Measurements from ENCODE around the gene AP3M1.
"Not testable (repeated sequence)": the region's sequence is repeated elsewhere in the genome, so short reads cannot be mapped to it uniquely, and the experiment has no call there.

Gene AP3M1

DNA sequence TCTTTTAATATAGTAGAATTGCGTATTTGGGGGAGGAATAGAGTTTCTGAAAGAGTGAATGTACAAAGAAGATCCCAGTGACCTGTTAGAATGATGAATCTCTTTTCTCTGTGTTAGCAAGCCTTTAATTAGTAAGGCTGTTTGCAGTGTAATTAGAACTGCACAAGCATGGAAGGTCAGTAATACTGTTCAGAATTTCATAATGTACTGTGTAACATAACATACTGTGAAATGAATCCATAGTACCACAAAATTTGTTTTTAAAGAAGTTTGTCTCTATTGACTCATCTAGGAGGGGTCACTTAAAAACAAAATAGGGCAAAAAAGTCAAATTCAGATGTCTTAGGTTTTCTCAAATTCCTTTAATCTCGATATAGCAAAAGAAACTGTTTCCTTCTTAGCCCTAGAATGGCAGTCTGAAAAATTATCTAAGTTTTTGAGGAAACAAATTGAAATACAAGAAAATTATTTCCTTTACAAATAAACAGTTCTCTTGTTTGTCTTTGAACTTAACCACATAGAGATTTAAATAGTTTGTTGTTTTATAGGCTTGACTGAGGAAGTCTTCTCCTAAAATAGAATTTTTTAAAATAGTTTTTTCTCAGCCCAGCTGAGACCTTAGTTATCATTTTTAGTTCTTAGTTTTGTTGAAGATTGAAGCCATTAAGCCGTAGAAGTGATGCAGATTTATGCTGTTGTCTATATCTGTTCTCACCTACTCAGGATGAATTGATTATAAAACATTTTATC, 12.9 kb upstream of the AP3M1 start:
- FAIRE-seq, result no peak

DNA sequence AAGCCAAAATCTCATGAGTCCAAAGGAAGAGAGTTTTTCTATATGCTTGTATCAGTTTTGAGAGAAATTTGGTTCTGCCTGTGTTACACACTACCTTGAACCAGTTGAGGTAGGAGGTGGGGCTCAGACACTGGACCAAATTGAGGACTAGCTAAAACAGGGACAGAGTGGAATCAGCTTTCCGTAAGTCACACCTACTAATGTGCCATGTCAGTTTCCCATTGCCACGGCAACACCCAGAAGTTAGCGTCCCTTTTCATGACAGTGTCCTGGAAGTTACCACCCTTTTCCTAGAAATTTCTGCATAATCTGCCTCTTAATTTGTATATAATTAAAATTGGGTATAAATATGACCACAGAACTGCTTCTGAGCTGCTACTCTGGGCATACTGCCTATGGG, 9.4 kb upstream of the AP3M1 start:
- FAIRE-seq, result no peak

DNA sequence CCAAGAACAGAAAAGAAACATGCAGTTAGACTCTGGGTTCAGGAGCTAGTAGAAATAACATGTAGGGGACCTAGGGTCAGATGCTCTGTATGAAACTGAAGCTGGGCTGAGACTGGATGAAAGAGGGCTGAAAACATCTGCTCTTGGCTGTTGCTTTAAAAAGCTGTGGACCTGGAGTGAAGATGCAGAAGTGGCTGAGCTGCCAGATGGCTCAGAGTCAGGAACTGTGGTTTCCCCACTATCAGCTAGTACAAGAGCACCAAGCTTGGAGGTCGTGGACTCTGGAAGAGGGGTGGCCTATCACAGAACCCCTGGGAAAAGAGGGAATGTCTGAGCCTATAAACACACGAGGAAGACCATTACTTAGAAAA, 6.3 kb upstream of the AP3M1 start:
- no peak for FAIRE-seq

DNA sequence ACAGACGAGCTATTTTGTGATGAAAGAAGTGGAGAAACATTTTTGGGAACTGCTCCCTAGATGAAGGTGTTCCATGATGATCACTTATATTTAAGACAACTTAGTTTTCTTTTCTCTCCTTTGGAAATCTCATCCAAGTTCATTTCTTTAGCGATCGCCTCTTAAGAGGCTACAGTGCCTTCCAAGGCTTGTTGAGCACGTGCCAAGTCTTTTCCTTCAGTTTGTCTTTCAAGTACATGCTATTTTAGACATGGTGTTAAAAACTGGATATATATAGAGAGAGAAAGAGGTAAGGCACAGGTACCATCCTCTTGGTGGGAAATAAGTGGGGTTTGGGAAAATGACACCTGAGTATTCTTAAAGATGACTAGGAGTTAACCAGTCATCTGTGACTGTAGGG, 3.0 kb upstream of the AP3M1 start:
- no peak for FAIRE-seq

DNA sequence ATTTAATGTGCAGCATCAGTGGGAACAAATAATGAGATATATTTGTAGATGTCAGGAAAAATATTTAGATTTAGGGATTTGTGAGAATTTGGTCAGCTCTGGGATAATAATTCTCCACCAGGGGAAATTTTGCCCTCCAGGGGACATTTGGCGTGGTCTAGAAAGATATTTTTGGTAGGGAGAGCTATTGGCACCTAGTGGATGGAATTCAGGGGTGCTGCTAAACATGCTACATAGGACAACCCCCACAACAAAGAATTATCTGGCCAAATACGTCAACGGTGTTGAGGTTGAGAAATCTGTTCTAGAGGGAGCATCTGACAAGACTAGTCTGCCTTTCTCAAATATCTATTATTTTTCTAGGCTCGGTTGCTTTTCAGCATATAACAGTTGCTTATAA, 2.5 kb upstream of the AP3M1 start:
- FAIRE-seq, result no peak

DNA sequence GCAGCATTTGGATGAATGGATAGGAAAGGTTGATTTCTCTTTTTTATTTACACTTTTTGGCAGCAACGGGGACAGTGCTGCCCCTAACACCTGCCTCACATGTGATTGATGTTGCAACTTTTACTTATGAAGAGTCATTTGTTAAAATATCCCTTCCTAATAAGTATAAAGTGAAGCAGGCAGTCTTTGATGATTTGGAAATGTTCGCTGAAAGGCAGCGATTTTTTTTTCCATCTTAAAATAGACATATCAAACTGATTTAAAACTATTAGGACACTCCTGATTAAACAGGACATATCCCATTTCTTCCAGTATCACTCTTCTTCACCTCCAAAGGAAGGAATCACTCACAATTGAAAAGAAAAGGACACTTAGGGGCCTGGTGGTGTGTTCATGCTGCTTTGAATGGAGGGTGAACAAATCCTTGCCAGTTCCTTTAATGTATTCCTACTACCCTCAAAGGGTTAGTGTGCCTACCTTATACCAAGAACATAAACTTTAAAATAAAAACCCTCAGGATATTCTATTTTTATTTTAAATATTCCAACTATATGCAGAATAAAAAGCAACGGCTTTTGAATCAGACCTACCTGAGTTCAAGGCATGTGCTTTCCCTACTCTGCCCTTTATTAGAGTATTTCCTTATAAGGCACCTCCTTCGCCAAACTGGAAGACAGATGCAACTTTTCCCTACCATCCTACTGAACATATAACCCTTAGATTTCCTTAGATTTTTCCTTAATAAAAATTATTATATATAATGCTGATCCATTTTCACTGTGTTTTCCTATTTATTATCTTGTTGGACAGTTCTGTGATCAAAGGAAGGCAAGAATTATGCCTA, 1.5 kb upstream of the AP3M1 start:
- no peak for FAIRE-seq

DNA sequence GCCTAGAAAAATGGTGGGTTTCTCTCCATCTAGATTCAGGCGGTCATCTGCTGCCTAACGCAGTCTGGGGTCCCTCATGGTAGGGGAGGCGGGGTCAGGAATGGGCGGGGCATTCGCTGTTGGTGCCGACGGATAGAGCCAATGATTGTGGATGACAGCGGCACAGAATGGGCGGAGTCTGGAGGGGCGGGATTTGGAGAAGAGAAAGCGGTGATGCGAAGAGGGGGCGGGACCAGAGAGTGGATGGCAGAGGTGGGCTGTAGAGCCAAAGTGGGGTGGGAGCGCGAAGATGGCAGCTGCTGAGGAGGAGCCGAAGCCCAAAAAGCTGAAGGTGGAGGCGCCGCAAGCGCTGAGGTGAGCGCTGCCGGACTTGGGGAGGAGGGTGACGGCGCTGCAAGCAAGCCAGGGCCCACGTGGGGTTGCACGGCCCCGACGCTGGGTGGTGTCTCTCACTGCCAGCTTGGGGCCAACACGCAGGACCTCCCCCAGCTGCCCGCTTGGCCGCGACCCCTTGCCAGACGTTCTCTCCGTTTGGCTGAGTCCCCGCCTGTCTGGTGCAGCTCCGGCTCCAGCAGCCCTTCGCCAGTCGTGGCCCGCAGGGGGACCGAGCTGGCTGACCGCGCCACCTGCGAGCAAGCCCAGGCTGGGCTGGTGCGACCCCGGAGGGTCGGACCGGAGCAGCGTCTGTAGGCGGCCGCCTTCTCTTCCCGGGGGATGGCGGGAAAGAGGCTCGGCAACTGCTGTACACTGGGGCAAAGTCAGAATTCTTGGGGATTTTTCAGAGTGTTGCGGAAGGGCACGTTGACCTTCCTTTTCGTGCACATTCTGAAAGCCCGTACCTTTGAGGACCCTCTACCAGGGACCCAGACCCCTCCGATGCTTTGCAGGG, 606 bp upstream of the AP3M1 start, which contains the start of gene ADK:
TSS of gene ADK (plus strand) at position 232 of the 889 bp plus-strand sequence. CDS start at position 290, 58 bp downstream.
- peak; percentile 83 for FAIRE-seq

DNA sequence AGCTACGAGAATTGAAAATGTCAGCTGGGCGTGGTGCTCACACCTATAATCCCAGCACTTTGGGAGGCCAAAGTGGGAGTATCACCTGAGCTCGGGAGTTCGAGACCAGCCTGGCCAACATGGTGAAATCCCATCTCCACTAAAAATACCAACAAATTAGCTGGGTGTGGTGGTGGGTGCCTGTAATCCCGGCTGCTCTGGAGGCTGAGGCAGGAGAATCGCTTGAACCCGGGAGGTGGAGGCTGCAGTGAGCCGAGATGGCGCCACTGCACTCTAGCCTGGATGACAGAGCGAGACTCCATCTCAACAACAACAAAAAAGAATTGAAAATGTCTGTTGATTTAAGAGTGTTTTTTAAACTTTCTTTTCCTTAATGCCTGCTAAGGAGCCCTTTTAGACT, 3.6 kb downstream of the AP3M1 start:
- not testable (repeated sequence) for FAIRE-seq

DNA sequence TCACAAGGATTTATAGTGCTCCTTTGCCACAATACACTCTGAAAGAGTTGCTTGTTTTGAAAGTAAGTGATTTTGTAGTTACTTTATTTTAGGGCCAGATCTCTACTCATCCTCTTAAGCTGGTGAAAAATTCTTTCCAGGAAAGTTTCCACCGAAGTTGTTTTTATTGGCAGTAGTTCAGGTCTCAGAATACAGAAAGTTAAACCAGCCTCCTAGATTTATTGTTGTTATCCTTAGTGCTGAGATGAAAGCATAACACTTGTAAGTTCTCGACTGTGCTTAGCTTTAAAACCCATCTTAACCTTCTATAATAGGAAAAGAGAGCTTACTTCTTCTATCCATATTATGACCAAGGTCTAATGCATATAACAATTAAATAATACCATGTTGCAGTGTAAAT, 5.5 kb downstream of the AP3M1 start:
- FAIRE-seq, result no peak

DNA sequence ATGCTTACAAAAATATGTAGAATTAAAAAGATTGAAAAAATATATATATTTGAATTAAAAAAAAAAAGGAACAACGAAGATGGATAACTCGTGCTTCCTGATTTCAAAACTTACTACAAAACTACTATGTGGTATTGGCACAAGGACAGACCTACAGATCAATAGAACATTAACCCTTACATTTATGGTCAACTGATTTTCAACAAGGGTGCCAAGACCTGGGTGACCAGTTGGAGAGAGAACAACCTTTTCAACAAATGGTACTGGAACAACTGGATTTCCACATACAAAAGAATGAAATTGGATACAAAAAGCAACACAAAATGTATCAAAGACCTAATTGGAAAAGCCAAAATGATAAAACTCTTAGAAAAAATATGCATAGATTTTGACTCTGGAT, 10.1 kb downstream of the AP3M1 start:
- no peak for FAIRE-seq

DNA sequence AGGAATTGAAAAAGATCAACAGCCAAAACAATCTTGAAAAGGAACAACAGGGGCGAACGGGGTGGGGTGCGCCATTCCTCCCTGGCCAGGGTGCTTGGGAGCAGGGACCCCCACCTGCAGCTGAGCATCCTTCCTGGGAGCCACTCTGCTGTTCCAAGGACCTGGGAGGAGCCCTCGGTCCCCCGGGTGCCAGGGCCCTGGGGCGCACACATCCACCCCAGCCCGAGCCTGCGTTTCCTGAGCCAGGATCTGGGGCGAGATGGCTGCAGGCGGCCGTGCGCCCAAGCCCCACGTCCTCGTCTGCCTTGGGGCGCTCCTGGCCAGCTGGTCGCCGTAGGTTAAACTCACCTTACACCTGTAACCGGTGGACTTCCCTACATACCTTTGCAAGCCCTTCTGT, 10.6 kb downstream of the AP3M1 start:
- no peak for FAIRE-seq

DNA sequence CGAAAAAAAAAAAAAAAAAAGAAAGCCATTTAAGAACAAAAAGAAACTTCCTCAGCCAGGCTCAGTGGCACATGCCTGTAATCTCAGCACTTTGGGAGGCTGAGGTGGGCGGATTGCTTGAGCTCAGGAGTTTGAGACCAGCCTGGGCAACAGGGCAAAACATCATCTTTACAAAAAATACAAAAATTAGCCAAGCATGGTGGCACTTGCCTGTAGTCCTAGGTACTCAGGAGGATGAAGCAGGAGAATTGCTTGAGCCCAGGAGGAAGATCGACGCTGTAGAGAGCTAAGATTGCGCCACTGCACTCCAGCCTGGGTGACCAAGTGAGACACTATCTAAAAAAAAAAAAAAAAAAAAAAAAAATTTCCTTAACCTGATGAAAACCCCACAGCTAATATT, 12.0 kb downstream of the AP3M1 start:
- FAIRE-seq, result not testable (repeated sequence)

DNA sequence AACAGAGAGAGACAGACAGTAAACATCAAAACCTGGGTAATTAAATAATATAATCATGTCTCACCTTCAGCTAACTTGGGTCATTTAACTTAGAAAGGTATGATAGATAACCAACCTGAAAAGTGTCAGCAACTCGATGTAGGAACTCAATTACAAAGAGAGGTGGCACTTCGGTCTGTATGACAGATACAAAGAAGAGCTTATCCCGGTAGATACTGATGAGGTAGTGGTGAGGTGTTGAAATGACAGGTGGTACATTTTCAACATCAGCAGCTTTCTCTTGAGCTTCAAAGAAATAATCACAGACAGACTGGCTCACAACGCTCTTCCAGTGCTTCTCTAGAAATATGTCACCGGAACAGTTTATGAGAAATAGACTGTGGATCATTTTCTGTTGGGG, 12.6 kb downstream of the AP3M1 start:
- FAIRE-seq, result no peak

DNA sequence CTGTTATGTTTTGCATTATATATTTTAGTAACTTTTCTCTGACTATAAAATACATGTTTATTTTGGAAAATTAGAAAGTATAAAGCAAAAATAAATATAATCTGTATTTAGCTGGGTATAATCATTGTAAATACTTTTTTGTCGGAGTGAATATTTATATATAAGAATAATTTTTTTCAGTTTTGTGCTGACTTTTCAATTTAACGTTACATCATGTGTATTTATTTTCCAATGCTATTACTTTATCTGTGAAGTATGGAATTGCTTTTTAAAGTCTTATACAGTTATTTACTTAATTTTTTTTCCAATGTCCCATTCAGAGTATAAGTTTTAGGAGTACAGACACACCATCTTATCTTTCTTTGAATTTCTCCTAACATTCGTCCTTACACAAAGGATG, 15.2 kb downstream of the AP3M1 start:
- no peak for FAIRE-seq

DNA sequence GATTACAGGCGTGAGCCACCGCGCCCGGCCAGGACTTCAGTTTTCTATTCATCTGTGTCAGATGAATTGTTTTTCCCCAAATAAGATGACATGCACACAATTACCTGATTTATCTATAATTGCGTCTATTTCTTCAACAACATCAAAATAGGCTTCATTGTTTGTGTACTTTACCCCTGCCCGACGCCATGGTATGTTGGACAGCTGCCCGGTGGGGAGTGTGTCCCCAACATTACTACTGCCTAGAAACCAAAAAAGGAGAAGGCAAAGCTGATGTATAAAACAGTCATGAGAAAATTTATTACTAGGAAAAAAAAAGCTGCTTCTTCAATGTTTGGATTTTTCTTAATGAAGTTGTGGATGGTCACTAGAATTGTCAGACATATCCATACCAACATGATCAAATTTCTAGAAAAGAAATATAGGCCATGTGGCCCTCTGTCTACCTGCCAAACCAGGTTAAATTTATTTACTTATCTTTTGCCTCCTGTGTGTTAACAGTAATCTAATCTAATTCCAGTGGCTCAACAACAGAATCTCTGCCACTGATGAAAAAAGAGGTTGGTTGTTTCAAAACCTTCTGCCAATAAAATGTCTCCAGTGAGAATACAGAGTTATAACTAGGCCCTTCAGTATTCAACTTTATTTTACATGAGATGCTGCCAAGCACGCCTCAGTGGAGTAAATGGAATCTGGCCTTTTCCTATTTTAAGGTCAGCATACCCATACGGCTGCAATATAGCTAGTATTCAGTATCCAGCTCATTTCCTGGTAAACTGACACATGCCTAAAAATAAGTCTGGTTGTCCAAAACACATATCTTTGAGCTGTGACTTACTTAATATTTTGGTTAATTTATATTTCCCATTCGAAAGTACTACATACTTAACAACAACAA, 16.5 kb downstream of the AP3M1 start:
- no peak for FAIRE-seq

DNA sequence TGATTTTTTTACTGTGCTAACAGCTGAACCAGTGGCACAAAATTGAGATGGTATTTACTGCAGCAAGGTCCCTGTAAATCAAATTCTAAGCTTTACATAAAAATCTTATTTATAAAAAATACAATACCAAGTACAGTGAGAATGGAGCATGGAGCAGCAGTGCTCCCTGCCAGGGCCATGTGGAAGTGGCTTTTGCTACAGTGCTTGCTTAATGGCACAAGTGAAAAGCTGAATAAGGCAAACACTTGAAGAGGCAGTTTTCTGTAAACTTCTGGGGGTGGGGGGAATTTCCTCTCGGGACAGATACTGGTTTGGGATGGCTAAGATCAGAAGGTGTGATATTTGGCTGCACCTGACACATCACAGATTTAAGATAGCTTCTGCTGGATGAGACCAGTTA, 27.5 kb downstream of the AP3M1 start:
- no peak for FAIRE-seq

DNA sequence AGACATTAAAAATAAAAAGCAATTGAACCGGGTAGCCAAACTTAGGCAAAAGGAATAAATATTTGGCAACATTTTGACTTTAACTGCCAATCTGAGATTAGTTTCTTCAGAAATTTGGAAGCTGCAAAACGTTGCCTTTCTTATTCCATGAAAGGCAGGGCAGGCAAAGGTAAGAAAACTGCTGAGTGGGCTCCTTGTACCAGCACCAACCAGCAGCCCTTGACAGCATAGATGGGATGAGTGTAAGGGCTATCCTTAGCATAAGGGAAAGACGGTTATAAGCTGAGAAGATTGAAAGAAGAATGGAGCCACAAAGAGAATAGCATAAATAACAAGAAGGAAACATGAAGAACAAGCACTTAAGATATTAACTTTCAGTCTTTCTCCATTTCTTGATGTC, 28.6 kb downstream of the AP3M1 start:
- no peak for FAIRE-seq

DNA sequence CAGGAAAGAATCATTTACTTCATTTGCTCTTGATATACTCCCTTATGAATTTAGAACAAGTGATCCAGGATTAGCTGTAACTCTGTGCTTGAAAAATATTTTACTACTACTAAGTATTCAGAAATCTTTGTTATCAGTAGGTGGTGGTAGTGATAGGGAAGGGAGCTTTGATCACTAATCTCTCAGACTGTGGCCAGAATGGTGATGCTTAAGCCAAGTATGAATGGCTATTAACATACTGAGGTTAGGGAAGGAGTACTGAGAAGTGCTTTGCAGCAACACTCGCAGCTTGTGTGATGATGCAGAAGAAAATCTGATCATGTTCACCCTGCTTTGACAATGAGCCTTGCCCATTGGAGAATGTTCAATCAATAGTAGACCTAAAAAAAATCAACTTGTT, 29.3 kb downstream of the AP3M1 start:
- FAIRE-seq, result no peak

DNA sequence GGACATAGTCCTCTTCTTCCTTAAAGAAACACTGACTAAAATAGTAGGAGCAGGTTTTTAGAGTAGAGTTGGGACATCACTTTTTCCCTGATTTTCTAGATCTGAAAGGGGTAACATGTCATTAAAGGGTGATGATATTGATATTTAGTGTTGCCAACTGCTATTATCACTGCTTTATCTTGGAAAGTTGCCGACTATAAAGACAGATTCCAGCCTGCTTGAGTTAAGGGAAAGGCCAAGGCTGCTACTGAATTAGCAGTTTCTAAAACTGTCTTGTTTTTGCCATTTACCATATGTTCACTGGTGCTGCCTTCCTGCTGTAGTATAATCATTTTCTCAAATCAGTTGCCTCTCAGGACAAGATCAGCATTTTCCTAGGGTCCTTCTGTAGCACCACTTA, 29.7 kb downstream of the AP3M1 start:
- no peak for FAIRE-seq

DNA sequence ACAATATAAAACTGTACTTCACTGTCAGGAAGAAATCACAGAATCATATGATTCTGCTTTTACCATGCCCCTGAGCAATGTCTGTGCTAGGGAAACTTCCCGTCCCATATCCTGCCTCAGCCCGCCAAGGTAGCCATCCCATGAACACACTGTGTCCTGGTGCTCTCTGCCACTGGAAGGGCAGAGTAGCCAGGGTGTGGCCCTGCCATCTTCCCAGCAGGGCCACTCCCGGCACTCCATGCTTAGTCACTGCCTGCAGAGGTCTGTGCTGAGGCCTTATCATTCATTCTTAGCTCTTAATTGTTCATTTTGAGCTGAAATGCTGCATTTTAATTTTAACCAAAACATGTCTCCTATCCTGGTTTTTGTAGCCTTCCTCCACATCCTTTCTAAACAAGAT, 31.8 kb downstream of the AP3M1 start:
- no peak for FAIRE-seq

DNA sequence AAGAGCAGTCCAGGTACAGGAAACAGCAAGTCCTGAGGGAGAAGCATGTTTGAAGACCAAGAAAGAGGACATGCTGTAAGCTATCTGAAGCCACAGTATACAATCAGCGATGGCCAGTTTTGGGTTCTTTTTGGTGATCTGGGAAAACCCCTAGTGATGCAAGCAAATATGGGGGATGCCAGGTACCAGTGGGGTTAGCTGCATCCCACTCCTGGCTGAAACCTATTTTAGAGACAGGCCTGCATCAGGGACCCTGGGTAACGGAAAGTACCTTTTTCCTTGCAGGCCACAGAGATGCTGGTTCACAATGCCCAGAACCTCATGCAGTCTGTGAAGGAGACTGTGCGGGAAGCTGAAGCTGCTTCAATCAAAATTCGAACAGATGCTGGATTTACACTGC, 32.9 kb downstream of the AP3M1 start:
- FAIRE-seq, result no peak

DNA sequence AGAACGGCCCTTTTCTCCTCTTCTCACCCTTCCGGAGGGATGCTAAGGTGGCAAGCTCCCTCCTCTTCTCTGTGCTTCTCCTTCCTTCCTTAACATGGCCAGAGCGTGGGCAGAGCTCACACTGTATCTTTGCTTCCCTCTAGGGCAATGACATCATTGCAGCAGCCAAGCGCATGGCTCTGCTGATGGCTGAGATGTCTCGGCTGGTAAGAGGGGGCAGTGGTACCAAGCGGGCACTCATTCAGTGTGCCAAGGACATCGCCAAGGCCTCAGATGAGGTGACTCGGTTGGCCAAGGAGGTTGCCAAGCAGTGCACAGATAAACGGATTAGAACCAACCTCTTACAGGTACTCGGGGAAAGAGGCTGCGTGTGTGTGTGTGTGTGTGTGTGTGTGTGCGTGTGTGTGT, 36.6 kb downstream of the AP3M1 start:
- FAIRE-seq, result no peak
